TTC549 (cell line): Measurements from ENCODE around the gene KCNH6.

ENCODE experiments used
- FAIRE-seq: peaks from 2 replicates; lab custom pipeline; 2012; peaks lifted over from hg19 to GRCh38; lab: Jason Lieb, UNC

KCNH6 gene

DNA sequence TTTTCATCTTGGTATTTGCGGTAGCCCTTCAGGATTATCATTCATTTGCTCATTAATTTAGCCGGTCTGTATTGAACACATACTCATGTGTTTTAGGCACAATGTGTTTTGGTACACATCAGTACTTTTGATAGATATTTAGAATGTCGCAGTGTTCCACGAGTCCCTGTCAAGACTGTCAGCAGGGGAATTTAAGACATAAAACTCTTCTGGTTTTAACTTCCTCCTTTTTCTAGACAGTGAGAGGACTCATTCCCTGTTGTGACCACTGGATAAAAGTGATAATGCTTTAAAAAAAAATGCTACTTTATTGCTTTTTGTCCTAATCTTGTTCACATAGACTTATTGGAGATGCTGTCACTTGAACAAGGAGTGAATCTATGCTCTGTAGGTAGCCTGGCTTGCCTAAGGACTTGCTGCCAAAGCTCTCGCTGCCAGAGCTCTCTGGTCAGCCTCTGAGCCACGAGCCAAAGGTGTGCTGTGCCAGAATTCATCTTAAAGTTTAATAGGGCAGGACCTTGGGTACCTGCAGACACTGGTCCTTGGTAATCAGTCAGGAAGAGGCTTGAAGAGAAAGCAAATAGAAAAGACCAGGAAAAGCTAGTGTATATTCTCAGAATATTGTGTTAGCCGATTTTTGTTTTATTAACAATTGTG lies 32.5 kb downstream of the KCNH6 start:
- no peak for FAIRE-seq

DNA sequence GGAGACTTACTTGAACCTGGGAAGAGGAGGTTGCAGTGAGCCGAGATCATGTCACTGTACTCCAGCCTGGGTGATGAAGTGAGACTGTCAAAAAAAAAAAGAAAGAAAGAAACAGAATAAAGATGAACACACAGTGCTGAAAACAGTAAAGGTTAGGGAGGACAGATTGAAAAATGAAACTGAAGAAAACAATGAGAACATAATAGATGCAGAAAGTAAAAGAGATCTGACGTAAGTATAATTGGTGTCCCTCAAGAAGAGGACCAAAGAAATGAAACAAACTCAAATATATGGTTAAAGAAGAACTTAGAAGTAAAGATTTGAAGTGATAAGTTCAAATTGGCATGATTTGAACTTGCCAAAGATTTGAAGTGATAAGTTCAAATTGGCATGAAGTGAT lies 34.3 kb downstream of the KCNH6 start:
- FAIRE-seq: no peak

DNA sequence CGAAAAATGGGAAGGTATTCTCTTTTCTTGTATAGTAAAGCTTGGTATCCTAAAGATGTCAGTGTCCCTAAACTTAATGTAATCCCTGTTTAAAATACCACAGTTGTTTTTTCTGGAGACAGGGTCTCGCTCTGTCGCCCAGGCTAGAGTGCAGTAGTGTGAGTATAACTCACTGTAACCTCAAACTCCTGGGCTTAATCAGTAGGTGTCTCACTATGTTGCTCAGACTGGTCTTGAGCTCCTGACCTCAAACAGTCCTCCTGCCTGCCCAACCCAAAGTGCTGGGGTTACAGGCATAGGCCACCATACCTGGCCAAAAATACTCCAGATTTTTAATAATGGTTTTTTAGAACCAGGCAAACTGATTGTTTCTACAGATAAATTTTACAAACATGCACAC lies 35.3 kb downstream of the KCNH6 start:
- no peak for FAIRE-seq

DNA sequence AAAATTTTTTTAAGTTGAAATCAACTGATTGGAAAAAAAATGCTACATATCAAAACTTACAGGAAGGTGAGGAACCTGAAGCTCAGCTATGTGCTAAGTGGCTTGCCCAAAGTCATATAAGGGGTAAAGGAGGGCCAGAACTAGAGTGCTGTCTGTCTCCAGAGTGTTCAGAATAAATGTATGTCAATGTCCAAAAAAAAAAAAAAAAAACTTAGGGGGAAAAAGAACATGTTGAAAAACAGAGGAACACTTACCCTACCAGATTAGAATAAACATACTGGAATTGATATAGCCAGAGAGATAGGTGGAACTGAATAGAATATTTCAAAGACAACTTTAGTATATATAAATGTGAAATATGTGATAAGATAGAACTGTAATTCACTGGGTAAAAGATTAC lies 38.7 kb downstream of the KCNH6 start:
- FAIRE-seq: no peak

DNA sequence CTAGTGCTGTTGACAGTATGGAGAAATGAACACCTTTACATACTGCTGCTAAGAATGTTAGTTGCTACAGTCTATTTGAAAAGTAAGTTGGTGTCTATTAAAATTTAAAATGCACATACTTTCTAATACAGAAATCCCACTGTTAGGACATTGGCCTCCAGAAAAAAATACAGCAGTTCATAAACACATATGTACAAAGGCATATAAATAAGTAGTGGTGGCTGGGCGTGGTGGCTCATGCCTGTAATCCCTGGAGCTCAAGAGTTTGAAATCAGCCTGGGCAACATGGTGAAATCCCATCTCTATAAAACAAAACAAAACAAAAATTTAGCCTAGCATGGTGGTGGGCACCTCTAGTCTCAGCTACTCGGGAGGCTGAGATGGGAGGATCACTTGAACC lies 40.2 kb downstream of the KCNH6 start:
- no peak for FAIRE-seq

DNA sequence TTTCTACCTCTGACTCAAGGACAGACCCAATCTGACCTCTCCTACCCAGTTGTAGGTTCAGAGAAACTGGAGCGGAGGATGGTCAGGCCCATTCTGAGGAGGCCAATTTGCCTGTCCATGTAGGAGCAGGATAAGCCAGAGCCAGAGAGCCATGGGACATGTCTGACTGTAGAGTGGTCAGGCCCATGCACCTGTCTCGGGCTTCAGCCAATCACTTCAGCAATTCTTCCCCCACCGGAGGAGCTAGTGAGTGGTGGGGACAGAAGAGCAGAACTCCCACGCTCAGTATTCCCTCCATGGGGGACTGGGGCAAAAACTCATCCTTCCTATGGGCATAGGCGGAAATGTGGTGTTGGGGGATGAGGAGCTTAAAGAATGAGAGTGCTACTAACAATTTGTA lies 41.4 kb downstream of the KCNH6 start:
- FAIRE-seq: no peak

DNA sequence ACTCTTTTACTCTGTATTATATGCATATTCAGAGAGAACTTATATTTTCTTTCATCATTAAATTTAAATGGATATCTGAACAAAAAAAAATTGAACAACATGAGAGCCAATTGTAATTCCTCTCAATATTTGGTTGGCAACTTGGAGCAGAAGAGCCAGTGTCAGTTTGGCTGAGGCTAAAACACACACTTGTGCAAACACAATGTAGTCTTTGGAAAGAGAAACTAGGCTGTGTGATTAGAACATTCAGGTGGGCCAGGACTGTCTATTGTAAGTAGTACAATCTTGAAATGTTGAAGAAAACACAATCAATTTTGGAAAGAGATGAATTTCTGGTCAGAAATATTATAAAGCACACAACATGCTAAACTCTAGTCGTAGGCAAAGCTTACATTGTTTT lies 44.1 kb downstream of the KCNH6 start:
- no peak for FAIRE-seq

DNA sequence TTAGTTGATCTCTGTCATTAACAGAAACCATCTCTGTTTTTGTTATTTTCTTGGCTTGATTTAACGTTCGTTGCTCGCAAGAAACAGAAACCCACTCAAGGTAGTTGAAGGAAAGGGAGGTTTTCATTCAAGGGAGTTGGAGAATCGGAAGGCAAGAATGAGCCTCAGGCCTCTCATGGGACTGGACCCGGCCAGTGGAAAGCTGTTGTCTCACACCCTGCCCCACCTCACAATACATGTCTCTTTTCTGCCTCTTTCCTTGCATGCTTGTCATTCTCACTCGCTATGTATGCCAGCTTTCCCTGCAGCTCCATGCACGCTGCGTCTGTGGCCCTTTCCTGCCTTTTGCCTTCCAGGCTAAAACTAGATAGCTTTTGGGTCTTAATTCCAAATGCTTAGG lies 45.4 kb downstream of the KCNH6 start:
- no peak for FAIRE-seq

DNA sequence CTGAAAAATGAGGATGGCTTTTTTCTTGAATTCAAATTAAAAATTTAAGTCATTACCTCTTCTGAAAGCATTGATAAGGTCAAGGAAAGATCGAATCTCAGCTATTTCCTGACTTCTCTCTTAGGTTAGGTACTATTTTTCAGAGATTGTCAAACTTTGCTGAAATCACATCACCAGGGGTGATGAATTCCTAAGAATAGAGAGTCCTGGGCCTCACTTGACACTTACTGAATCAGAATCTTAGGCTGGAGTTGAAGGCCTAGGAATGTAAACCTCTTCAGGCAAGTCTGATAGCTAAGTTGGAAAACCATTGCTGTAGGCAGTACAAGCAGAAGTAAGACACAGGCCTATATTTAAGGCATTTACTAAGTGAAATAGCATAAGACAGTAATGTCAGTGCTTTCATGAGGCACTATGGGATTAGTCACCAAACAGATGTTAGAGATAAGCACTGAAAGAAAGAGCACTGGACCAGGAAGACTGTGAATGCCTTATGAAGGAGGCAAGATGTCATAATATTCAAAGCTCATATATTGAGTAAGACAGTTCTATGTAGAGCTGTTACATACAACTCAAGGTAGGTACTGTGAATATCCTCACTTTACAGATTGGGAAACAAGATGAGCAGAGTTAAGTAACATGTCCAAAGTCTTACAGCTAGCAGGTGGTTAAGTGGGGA lies 48.6 kb downstream of the KCNH6 start:
- no peak for FAIRE-seq

DNA sequence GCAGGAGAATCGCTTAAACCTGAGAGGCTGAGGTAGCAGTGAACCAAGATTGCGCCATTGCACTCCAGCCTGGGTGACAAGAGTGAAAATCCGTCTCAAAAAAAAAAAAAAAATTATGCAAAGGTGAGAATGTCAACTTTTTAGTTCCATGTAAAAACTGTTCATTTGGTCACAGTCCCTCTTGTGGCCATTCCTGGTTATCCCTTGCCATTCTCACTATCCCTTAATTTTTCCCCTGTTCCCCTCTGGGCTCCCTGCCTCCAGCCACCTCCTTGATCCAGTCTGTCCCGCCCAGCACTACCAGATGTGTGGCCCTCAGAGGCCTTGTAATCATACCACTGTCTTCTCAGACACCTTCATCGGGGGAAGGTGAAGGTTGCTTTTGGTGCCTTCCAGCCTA lies 50.5 kb downstream of the KCNH6 start:
- no peak for FAIRE-seq

DNA sequence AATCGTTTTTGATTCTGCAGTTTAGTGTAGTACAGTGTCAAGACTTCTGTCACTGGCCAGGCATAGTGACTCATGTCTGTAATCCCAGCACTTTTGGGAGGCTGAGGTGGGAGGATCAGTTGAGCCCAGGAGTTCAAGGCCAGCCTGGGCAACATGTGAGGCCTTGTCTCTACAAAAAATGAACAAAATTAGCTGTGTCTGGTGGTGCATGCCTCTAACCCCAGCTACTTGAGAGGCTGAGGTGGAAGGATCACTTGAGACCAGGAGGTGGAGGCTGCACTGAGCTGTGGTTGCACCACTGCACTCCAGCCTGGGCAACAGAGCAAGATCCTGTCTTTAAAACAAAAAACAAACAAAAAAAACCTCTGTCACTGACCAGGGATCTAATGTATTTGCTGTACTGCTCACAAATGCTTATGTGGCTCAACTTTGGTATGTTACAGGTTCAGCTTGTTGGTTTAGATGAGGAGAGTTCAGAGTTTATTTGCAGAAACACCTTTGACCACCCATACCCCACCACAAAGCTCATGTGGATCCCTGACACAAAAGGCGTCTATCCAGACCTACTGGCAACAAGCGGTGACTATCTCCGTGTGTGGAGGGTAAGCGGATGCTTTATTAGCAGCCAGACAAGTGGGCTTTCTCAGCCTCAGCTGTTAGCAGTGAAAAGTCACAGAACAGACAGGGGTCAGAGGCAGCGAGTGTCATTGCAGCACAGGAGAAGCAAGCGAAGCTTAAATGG lies 55.0 kb downstream of the KCNH6 start:
- FAIRE-seq: no peak

DNA sequence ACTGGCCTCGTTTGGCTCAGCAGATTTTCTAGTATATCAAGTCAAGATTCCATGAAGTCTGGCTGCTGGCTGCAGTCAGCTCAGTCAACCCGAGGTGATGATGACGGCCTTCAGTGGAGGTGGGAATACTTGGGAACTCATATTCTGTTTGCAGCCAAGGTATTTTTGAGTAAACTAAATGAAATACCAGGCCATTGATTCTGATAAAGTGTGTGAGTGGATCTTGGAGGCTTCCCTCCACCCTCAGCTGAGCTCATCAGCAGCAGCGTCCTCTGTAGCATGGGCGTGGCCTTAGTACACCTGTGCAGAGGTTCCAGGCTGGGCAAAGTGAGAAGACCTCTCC lies 55.6 kb downstream of the KCNH6 start:
- FAIRE-seq: no peak

DNA sequence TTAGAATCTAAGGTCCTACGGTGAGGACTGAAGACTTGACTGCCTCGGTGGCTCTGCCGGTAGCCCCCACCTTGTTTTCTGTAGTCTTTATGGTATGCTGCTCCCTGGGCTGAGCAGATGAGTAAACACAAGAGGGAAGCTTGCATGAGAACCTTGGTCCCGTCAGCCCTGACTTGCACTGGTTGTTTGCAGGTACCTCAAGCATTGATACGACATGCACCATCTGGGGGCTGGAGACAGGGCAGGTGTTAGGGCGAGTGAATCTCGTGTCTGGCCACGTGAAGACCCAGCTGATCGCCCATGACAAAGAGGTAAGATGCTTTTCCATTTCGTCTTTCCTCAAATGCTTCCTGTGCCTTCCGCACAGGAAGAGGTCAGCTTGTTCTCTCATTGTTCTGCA lies 56.5 kb downstream of the KCNH6 start:
- FAIRE-seq: no peak

DNA sequence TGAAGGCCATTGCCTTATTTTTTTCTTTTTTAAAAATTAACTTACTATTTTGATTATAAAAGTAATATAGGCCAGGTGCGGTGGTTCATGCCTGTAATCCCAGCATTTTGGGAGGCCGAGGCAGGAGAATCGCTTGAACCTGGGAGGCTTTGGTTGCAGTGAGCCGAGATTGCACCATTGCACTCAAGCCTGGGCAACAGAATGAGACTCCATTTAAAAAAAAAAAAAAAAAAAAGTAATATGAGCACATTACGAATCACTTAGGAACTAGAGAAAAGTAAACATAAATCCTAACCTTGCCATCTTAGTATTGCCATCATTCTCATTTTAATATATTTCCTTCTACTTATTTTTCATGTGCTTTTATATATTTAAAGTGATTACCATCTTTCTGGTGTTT lies 64.6 kb downstream of the KCNH6 start:
- no peak for FAIRE-seq

DNA sequence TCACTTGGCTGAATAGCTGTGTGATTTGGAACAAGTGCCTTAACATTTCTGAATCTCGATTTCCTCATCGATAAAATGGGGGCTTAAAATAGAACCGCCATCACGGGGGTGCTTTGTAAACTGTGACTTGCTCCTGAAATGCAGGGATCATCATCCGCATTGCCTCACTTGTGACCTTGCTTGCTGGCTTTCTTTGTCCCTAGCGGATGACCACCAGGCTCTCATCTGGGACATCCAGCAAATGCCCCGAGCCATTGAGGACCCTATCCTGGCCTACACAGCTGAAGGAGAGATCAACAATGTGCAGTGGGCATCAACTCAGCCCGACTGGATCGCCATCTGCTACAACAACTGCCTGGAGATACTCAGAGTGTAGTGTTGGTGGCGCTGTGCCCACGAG lies 65.6 kb downstream of the KCNH6 start:
- no peak for FAIRE-seq

DNA sequence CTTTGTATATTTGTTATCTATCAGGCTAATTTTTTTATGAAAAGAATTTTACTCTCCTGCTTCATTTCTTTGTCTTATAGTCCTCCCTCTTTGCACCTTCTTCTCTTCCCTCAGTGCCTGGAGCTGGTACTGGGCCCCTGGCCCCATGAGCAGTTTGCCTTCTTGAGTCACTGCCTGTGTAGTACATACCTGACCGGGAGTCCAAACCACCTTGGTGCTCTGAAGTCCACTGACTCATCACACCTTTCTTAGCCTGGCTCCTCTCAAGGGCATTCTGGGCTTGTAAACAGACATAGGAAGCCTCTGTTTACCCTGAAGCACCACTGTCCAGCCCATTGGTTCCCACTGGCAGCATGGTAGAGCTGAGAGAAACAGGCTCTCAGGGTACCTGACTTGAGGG lies 66.5 kb downstream of the KCNH6 start:
- FAIRE-seq: no peak

DNA sequence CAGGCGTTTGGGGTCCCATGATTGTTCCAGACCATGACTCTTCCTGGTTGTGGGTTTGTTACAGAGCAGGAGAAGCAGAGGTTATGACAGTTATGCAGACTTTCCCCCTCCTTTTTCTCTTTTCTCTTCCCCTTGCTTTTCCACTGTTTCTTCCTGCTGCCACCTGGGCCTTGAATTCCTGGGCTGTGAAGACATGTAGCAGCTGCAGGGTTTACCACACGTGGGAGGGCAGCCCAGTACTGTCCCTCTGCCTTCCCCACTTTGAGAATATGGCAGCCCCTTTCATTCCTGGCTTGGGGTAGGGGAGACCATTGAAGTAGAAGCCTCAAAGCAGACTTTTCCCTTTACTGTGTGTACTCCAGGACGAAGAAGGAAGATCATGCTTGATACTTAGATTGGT lies 69.6 kb downstream of the KCNH6 start:
- FAIRE-seq: no peak

DNA sequence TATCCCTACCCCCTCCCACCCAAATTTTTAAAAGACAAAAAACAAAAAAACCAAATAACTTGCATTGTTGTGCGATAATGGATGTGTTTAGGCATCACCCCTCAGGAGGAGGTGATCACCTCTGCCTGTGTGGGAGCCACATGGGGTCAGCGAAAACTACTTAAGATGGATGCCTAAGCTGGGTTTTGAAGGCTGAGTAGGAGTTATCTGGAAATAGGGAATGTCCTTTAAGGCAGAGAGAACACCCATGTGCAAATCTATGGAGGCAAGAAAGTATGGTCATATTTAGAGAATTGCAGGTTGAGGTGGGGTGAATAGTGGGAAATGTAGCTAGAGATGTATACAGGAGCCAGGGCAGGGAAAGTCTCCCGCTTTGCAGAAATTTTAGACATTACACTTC lies 72.0 kb downstream of the KCNH6 start:
- FAIRE-seq: no peak
